OCI-LY1 (cell line): ENCODE measurements around the gene FAM114A1.
A peak's percentile ranks its signal among the peaks of the same experiment; 100 is the strongest.

Experiments used
- H2AFZ ChIP-seq: fragments of 200-600 bp; sonication (generic), shearing (Covaris generic); 2 replicates; pipeline ENCODE4 v1.6.0; 2014; ENCODE audit warnings: antibody characterized with exemption, mild to moderate bottlenecking, low read length
- H3F3A ChIP-seq: fragments of 200-600 bp; sonication (generic), shearing (Covaris generic); 2 replicates; pipeline ENCODE4 v1.6.0; 2014; ENCODE audit warnings: mild to moderate bottlenecking, antibody characterized with exemption, low read length, moderate library complexity; ENCODE audit not compliant: insufficient read depth
- H3K27ac ChIP-seq: fragments of 200-600 bp; sonication (generic); 2 replicates; pipeline ENCODE4 v1.5.1; 2014; ENCODE audit warnings: low read length, mixed run types, mild to moderate bottlenecking, low read depth; ENCODE audit not compliant: poor library complexity, severe bottlenecking
- H3K27me3 ChIP-seq: fragments of 200-600 bp; sonication (generic); 2 replicates; pipeline ENCODE4 v1.6.0; 2014; ENCODE audit warnings: antibody characterized with exemption, mild to moderate bottlenecking, low read length, moderate library complexity; ENCODE audit not compliant: insufficient read depth
- H3K36me3 ChIP-seq: fragments of 200-600 bp; sonication (generic); 2 replicates; pipeline ENCODE4 v1.6.1; 2014; ENCODE audit warnings: mild to moderate bottlenecking, antibody characterized with exemption, low read length, moderate library complexity, mixed read lengths; ENCODE audit not compliant: insufficient read depth
- H3K4me1 ChIP-seq: fragments of 200-600 bp; sonication (generic); 2 replicates; pipeline ENCODE4 v1.5.1; 2014; ENCODE audit warnings: mild to moderate bottlenecking, low read length, moderate library complexity; ENCODE audit not compliant: insufficient read depth, severe bottlenecking
- H3K4me2 ChIP-seq: fragments of 200-600 bp; sonication (generic), shearing (Covaris generic); 2 replicates; pipeline ENCODE4 v1.6.1; 2014; ENCODE audit warnings: low read length
- H3K4me3 ChIP-seq: fragments of 200-600 bp; sonication (generic); 2 replicates; pipeline ENCODE4 v1.5.1; 2014; ENCODE audit warnings: low read length, low read depth, mild to moderate bottlenecking, mixed read lengths; ENCODE audit not compliant: poor library complexity, severe bottlenecking
- H3K79me2 ChIP-seq: fragments of 200-600 bp; shearing (Covaris generic); 2 replicates; pipeline ENCODE4 v1.6.1; 2016; ENCODE audit warnings: mixed run types, low read length, mixed read lengths; ENCODE audit not compliant: insufficient read depth
- H3K9ac ChIP-seq: fragments of 200-600 bp; sonication (generic), shearing (Covaris generic); 2 replicates; pipeline ENCODE4 v1.6.1; 2014; ENCODE audit warnings: mild to moderate bottlenecking, low read length, mixed read lengths
- H3K9me2 ChIP-seq: fragments of 200-600 bp; sonication (generic), shearing (Covaris generic); 2 replicates; pipeline ENCODE4 v1.6.1; 2014; ENCODE audit warnings: low read depth, mild to moderate bottlenecking, low read length, mixed read lengths
- H3K9me3 ChIP-seq: fragments of 200-600 bp; shearing (Covaris generic); 2 replicates; pipeline ENCODE4 v1.6.1; 2014; ENCODE audit warnings: low read length, mixed read lengths
- H4K20me1 ChIP-seq: fragments of 200-600 bp; sonication (generic), shearing (Covaris generic); 2 replicates; pipeline ENCODE4 v1.6.0; 2016; ENCODE audit warnings: mild to moderate bottlenecking, low read length; ENCODE audit not compliant: insufficient read depth
- EZH2 ChIP-seq: fragments of 200-600 bp; sonication (generic), shearing (Covaris generic); IDR thresholded peaks from 2 replicates; pipeline ENCODE4 v1.8.0; 2017; ENCODE audit warnings: borderline replicate concordance, mixed run types, mild to moderate bottlenecking, antibody characterized with exemption, low read length, moderate library complexity, mixed read lengths
- TF ChIP-seq, protein P1 (sequence below): fragments of 200-600 bp; sonication (generic), shearing (Covaris generic); IDR thresholded peaks from 2 replicates; pipeline ENCODE4 v1.5.1; 2017; ENCODE audit warnings: mild to moderate bottlenecking, antibody characterized with exemption, low read length, moderate library complexity, mixed read lengths

FAM114A1 gene

DNA sequence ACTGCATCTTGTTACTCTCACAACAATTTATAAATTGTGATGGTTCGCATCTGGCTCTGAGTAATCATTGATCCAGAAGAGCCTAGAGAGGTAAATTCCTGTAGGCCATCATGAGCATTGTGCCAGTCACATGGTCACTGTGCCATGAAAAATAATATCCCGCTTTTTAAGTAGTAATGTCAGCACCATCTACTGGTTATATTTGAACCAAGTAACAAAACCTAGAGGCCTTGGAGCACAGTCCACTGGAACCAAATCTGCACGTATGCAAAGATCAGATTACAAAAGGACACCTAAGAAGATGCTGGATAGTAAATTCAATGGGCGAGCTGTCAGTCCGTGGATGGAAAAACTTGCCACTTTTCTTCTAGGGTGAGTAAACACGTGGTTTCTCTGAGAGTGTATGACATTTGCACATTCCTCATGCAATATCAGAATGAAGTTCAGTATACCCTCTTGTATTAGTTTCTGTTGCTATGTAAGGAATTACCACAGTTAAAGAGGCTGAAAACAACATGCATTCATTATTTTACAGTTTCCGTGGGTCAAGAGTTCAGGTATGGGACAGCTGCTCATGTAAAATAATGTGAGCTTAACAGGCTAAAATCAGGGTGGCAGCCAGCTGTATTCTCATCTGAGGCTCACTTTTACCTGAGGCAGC is 26.8 kb downstream of the FAM114A1 start:
- no peaks in the 10 kb centered on the region for H3F3A ChIP-seq
- H2AFZ ChIP-seq = no peak overlapping the region
- no peaks in the 10 kb centered on the region for H4K20me1 ChIP-seq
- no peak overlapping the region for H3K4me3 ChIP-seq
- no peaks in the 10 kb centered on the region for H3K4me1 ChIP-seq
- H3K27me3 ChIP-seq = no peaks in the 10 kb centered on the region
- H3K9ac ChIP-seq = no peak overlapping the region
- H3K9me2 ChIP-seq = no peaks in the 10 kb centered on the region
- H3K4me2 ChIP-seq = no peak overlapping the region
- H3K36me3 ChIP-seq = no peaks in the 10 kb centered on the region
- H3K79me2 ChIP-seq = no peaks in the 10 kb centered on the region
- H3K27ac ChIP-seq = no peak overlapping the region
- TF ChIP-seq, protein P1, sequence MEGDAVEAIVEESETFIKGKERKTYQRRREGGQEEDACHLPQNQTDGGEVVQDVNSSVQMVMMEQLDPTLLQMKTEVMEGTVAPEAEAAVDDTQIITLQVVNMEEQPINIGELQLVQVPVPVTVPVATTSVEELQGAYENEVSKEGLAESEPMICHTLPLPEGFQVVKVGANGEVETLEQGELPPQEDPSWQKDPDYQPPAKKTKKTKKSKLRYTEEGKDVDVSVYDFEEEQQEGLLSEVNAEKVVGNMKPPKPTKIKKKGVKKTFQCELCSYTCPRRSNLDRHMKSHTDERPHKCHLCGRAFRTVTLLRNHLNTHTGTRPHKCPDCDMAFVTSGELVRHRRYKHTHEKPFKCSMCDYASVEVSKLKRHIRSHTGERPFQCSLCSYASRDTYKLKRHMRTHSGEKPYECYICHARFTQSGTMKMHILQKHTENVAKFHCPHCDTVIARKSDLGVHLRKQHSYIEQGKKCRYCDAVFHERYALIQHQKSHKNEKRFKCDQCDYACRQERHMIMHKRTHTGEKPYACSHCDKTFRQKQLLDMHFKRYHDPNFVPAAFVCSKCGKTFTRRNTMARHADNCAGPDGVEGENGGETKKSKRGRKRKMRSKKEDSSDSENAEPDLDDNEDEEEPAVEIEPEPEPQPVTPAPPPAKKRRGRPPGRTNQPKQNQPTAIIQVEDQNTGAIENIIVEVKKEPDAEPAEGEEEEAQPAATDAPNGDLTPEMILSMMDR = peak; percentile 24; the same call in 1 of the 2 replicates
- no peak for TF ChIP-seq EZH2
- H3K9me3 ChIP-seq = no peaks in the 10 kb centered on the region

DNA sequence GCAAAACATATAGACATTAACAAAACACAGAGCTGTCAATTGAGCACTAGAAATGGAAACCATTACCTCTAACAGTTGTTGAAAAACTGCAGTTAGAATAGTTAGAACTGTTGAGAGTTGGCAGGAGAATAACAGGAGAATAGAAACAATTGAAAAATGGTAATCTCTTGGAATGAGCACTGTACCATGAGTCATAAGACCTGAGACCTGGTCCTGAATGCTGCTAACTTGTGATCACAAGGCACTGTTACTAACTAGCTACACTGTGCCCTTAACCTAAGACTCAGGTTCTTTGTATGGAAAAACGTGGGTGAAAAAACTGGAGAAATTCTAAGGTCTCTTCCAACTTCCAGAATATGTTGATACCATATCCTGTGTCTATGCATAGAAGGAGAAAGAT is 29.3 kb downstream of the FAM114A1 start:
- Histone ChIP-seq H4K20me1 (no peaks in the 10 kb centered on the region), H3K4me3 (no peak overlapping the region), H3K9me2 (no peaks in the 10 kb centered on the region), H3K36me3 (no peaks in the 10 kb centered on the region), H3K4me2 (no peak overlapping the region), H2AFZ (no peak overlapping the region), H3K27me3 (no peaks in the 10 kb centered on the region), H3K79me2 (no peaks in the 10 kb centered on the region), H3K9me3 (no peaks in the 10 kb centered on the region), H3K4me1 (no peaks in the 10 kb centered on the region), H3F3A (no peaks in the 10 kb centered on the region), H3K27ac (no peak overlapping the region), H3K9ac (no peak overlapping the region)
- no peak for TF ChIP-seq EZH2
- TF ChIP-seq, protein P1 = no peak

DNA sequence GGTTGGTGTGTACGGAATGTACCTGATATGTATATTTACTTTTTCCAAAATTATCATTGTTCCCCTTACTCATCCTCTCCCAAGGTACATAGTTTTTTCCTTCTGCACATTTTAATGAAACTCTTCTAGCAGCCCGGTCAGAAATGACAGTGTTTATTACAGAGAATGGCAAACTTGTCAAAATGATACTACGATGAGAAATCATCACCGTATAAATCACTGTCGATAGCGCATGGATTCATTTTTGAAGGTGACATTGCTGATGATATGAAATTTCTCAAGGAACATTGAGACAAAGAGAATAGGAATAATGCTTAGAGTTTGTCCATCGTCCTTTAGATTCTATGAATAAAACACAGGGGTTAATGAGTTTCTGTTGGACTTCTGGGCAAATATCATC is 30.6 kb downstream of the FAM114A1 start:
- H3K9me2 ChIP-seq = no peaks in the 10 kb centered on the region
- H3K9me3 ChIP-seq = no peaks in the 10 kb centered on the region
- no peak overlapping the region for H3K4me2 ChIP-seq
- no peak overlapping the region for H3K27ac ChIP-seq
- H3F3A ChIP-seq = no peaks in the 10 kb centered on the region
- TF ChIP-seq EZH2 = no peak
- TF ChIP-seq, protein P1 = no peak
- no peak overlapping the region for H2AFZ ChIP-seq
- H3K4me1 ChIP-seq = no peaks in the 10 kb centered on the region
- no peak overlapping the region for H3K9ac ChIP-seq
- no peaks in the 10 kb centered on the region for H4K20me1 ChIP-seq
- H3K4me3 ChIP-seq = no peak overlapping the region
- H3K79me2 ChIP-seq = no peaks in the 10 kb centered on the region
- no peaks in the 10 kb centered on the region for H3K27me3 ChIP-seq
- H3K36me3 ChIP-seq = no peaks in the 10 kb centered on the region
